Diencephalon (tissue), 1 donor: ENCODE results near the gene NAB1. TPM values are rescaled to one million over a fixed set of nuclear protein-coding genes. Genes with fewer than 3 reads are reported as not detected.

ENCODE experiments used
- total RNA-seq: library from RNA; depleted of rRNA; stranded (reverse); fragments of >200 nt; gene quantifications from one replicate; pipeline ENCODE4 v1.2.3, GENCODE V29; 2014

NAB1 gene, protein sequence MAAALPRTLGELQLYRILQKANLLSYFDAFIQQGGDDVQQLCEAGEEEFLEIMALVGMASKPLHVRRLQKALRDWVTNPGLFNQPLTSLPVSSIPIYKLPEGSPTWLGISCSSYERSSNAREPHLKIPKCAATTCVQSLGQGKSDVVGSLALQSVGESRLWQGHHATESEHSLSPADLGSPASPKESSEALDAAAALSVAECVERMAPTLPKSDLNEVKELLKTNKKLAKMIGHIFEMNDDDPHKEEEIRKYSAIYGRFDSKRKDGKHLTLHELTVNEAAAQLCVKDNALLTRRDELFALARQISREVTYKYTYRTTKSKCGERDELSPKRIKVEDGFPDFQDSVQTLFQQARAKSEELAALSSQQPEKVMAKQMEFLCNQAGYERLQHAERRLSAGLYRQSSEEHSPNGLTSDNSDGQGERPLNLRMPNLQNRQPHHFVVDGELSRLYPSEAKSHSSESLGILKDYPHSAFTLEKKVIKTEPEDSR
- total RNA-seq = 56.3 TPM

DNA sequence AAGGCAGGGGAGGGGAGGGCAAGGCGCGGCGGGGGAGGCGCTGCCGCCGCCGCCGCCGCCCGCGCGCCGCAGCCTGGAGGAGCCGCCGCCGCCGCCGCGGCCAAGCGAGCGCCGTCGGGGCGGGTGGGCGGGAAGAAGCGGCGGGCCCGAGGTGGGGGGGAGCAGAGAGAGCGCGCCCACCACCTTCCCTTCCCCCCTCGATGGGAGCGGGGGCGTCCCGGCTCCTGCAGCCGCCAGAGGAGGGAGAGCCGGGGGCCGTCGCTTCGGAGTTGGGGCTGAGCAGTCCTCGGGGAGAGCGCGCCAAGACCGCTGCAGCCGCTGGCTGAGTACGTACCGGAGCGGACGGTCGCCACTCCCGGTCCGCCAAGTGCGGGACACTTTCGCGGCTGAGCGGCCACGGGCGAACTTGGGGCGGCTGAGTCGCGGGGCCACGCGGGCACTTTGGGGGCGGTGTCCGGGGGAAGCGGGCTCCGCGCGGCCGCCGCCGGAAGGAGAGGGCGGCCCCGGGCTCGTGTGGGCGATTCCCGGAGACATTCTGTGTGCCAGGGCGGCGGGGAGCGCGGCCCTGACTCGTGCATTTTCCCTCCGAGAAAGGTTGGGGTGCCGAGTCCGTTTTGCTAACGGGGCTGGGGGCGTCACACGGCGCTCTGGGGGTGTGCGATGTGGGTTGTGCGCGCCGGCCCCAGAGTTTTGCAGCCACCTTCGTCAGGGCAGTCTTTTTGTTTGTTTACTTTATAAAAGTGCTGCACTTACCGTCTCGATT, at the start of gene NAB1:
Gene NAB1, plus strand, starts transcription at position 49 of the 763 bp plus-strand sequence. CDS start 10,094 bp downstream, outside the sequence.

Other genes starting within 250 kb of the NAB1 start
- gene MFSD6, start 240.7 kb upstream of the NAB1 start, total RNA-seq = 51.9 TPM
- gene NEMP2, start 114.4 kb upstream of the NAB1 start, total RNA-seq = 2.3 TPM
- 179 TPM for gene GLS, start 231.7 kb downstream of the NAB1 start, total RNA-seq